GM12873 (cell line): Measurements from ENCODE around the gene SOST.

Experiments
- TF ChIP-seq, protein P1 (sequence below): IDR thresholded peaks from 2 replicates; pipeline ENCODE4 v1.5.1; 2012; ENCODE audit warnings: low read depth, mild to moderate bottlenecking, moderate library complexity, low read length, control low read depth; ENCODE audit not compliant: insufficient read depth; ENCODE audit errors: missing control alignments

SOST gene

DNA sequence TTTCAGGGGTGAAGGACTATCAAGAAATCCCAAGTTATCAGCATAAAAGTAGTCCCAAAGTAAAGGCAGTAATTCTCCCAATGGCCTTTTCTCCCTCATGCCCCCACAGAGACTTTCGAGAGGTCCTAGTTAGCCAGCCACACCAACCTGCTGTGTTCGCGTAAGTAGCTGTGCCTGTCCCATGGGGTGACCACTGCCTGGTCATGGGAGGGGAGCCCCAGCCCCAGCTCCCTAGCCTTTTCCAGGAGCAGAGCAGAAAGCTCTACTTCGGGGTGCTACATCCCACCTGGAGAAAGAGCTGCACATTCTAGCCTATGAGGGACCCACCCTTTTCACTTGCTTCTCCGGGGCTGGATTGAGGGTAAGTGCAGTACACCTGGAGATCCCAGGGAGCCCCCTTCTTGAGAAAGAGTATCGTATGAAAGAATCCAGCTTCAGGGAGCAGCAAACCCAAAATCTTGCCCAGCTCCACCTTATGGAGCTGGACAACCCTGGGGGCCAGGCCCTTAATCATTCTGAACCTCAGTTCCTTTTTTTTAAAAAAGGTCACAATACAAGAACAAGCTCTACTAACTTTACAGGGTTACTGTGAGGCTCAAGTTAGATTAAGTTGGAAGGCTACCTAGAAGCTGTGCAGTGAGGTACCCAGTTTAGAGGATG lies 8.6 kb upstream of the SOST start:
- TF ChIP-seq, protein P1, sequence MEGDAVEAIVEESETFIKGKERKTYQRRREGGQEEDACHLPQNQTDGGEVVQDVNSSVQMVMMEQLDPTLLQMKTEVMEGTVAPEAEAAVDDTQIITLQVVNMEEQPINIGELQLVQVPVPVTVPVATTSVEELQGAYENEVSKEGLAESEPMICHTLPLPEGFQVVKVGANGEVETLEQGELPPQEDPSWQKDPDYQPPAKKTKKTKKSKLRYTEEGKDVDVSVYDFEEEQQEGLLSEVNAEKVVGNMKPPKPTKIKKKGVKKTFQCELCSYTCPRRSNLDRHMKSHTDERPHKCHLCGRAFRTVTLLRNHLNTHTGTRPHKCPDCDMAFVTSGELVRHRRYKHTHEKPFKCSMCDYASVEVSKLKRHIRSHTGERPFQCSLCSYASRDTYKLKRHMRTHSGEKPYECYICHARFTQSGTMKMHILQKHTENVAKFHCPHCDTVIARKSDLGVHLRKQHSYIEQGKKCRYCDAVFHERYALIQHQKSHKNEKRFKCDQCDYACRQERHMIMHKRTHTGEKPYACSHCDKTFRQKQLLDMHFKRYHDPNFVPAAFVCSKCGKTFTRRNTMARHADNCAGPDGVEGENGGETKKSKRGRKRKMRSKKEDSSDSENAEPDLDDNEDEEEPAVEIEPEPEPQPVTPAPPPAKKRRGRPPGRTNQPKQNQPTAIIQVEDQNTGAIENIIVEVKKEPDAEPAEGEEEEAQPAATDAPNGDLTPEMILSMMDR, result no peak

- TF ChIP-seq, protein P1, result peak; percentile 80
Measured at GRCh38 chr17:43766413-43767052, 7.9 kb upstream of the SOST start.

- TF ChIP-seq, protein P1, result peak; percentile 99
Measured at GRCh38 chr17:43760254-43760852, 1.8 kb upstream of the SOST start.

DNA sequence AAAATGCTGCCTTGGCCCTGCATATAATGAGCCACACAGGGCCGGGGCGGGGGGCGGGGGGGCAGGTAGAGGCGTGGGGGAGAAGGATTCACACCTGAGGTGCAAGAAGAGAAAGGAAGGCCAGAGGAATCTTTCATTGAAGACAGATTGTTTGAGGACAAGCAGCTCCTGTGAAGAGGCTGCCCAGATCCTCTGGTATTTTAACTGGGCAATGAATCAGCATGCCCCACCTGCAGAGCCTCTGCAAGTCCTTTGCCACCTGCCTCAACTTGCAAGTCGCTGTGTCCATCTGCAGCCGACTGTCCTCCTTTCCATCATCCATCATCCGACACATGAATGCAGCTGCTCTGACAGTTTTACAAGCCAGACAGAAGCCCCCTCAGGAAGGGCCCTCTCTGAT lies 1.2 kb upstream of the SOST start:
- TF ChIP-seq, protein P1, result no peak

DNA sequence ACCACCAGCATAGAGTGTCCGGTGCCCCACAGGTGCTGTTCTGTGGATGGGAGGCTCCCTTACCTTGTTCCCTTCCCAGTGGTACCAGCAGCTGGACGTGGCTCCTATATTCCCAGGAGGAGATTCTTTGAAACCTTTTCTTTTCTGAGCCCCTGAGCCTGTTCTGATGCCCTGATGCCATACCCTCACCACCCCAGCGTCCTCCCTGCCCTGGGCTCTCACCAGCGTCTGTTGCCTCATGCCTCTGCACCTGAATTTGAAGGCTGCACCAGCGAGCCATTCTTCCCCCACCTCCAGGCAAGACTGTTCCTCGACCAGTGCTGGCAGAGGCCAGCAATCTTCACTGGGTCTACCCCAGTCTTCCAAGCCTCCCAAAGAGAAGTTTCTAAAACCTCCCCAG lies 505 bp downstream of the SOST start:
- TF ChIP-seq, protein P1, result no peak

DNA sequence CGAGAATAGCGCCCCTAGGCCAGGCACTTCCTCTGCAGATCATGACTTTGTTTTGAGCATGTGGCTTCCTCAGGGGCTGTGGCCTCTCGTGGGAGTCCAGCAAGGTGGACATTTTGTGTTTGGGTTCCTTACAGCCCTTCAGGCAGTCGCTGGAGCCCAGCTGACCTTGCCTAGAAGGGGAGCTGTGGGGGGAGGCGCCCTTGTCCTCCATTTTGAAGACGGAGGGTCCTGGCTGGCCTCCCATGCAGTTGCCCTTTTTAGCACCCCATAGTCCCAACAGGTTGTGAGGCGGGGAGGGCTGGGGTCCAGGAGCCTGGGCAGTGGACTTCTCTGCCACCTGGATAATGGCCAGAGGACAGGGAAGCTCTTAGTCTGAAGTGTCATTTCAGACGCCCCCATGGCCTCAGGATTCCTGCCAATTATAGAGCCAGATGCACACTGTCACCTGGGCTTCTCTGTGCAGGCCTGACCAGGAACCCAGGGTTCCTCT lies 1.4 kb downstream of the SOST start:
- TF ChIP-seq, protein P1, result no peak

DNA sequence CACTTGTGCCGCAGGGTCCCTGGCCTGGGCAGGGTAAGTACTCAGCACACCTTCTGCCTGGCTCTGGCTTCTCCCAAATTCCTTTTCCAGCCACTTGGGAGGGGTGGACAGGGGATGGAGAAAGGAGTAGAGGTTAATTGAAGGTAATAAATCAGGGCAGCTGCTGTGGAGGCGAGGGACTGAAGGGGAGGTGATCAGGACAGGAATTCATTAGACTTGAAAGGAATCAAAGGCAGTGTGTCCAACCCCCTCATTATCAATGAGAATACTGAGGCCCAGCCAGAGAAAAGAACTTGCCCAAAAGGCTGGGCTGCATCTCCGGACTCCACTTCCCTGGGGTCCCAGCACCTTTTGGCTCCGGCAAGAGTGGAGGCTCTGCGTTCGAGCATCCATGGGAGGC lies 2.4 kb downstream of the SOST start:
- TF ChIP-seq, protein P1, result no peak
